Urothelium cell line (cell line): Measurements from ENCODE around the gene HMX1.
A peak's percentile ranks its signal among the peaks of the same experiment; 100 is the strongest.

Experiments
- DNase-seq: peaks from one replicate; pipeline ENCODE4 v3.0.0; 2011; ENCODE audit warnings: low spot score, mixed read lengths
- FAIRE-seq: peaks from 2 replicates; lab custom pipeline; 2011; peaks lifted over from hg19 to GRCh38; lab: Jason Lieb, UNC

The HMX1 gene

GRCh38 chr4:8843597-8843996, 28.0 kb downstream of the HMX1 start:
- DNase-seq (no peak), FAIRE-seq (no peak)

GRCh38 chr4:8842614-8843013, 29.0 kb downstream of the HMX1 start:
- FAIRE-seq (peak; percentile 79), DNase-seq (no peak)

- DNase-seq (no peak), FAIRE-seq (peak; percentile 99)
Observed at GRCh38 chr4:8841678-8842268, 29.9 kb downstream of the HMX1 start.

- DNase-seq = no peak
Observed at GRCh38 chr4:8840816-8841455, 30.7 kb downstream of the HMX1 start.

GRCh38 chr4:8840006-8840793, 31.4 kb downstream of the HMX1 start:
- FAIRE-seq = no peak
- no peak for DNase-seq

More at GRCh38 chr4:8840816-8841455, 30.7 kb downstream of the HMX1 start:
- no peak for FAIRE-seq

- no peak for FAIRE-seq
- DNase-seq = no peak
Observed at GRCh38 chr4:8838961-8839431, 32.6 kb downstream of the HMX1 start.

- DNase-seq (no peak), FAIRE-seq (no peak)
Observed at GRCh38 chr4:8838296-8838960, 33.2 kb downstream of the HMX1 start.

GRCh38 chr4:8837181-8837841, 34.3 kb downstream of the HMX1 start:
- no peak for FAIRE-seq
- DNase-seq = no peak

GRCh38 chr4:8836664-8837171, 34.9 kb downstream of the HMX1 start:
- FAIRE-seq (no peak), DNase-seq (no peak)

GRCh38 chr4:8835521-8836365, 35.9 kb downstream of the HMX1 start:
- FAIRE-seq = no peak
- no peak for DNase-seq

- no peak for DNase-seq
- no peak for FAIRE-seq
Observed at GRCh38 chr4:8834681-8835220, 36.9 kb downstream of the HMX1 start.

- no peak for DNase-seq
- FAIRE-seq = no peak
Observed at GRCh38 chr4:8832113-8832915, 39.3 kb downstream of the HMX1 start.

- FAIRE-seq = no peak
Observed at GRCh38 chr4:8831221-8832112, 40.2 kb downstream of the HMX1 start.

GRCh38 chr4:8830611-8831200, 40.9 kb downstream of the HMX1 start:
- FAIRE-seq (no peak), DNase-seq (no peak)

More at GRCh38 chr4:8831221-8832112, 40.2 kb downstream of the HMX1 start:
- DNase-seq = no peak

GRCh38 chr4:8830056-8830455, 41.6 kb downstream of the HMX1 start:
- no peak for FAIRE-seq
- no peak for DNase-seq

GRCh38 chr4:8829584-8829983, 42.1 kb downstream of the HMX1 start:
- no peak for FAIRE-seq
- DNase-seq = no peak

GRCh38 chr4:8828869-8829268, 42.8 kb downstream of the HMX1 start:
- FAIRE-seq (no peak), DNase-seq (no peak)
